PC-3 (cell line): ENCODE results near the gene APOLD1. TPM values are rescaled to one million over a fixed set of nuclear protein-coding genes. Genes with fewer than 3 reads are reported as not detected.
A peak's percentile ranks its signal among the peaks of the same experiment; 100 is the strongest.

Experiments used
- ATAC-seq: fragments of 200-7000 bp; cut with Tn5 transposase; 2 replicates; pipeline ENCODE4 v1.9.1; 2020; ENCODE audit warnings: mild to moderate bottlenecking, moderate library complexity
- BruUV-seq: library from RNA; stranded (reverse); fragments of 400-500 nt; replicated peaks from 2 replicates; lab custom pipeline; 2021; lab: Mats Ljungman, UMichigan
- CTCF ChIA-PET: fragments of 300-600 bp; sonication (Branson Sonifier 250); formaldehyde crosslinking; loops from one replicate; lab custom pipeline; 2022; ENCODE audit warnings: antibody characterized with exemption; lab: Charles Lee
- POLR2A ChIA-PET: fragments of 300-600 bp; sonication (Branson Sonifier 250); formaldehyde crosslinking; loops from one replicate; lab custom pipeline; 2022; ENCODE audit warnings: antibody characterized with exemption; ENCODE audit not compliant: unreplicated experiment; lab: Charles Lee
- DNase-seq: peaks from one replicate; pipeline ENCODE4 v3.0.0-alpha.2; 2015
- H2AFZ ChIP-seq: fragments of 300-600 bp; sonication (generic); 2 replicates; pipeline ENCODE4 v1.6.0; 2016; ENCODE audit warnings: antibody characterized with exemption, low read length
- H3F3A ChIP-seq: fragments of 300-600 bp; sonication (generic); one replicate; pipeline ENCODE4 v1.6.0; 2017; ENCODE audit warnings: antibody characterized with exemption, low read length, control low read depth, mild to moderate bottlenecking; ENCODE audit not compliant: unreplicated experiment
- H3K27ac ChIP-seq: fragments of 300-600 bp; sonication (generic); 2 replicates; pipeline ENCODE4 v1.5.1; 2016; ENCODE audit warnings: mild to moderate bottlenecking, low read length
- H3K27me3 ChIP-seq: fragments of 300-600 bp; sonication (generic); 2 replicates; pipeline ENCODE4 v1.6.1; 2016; ENCODE audit warnings: low read length, mixed read lengths
- H3K36me3 ChIP-seq: fragments of 300-600 bp; sonication (generic); 2 replicates; pipeline ENCODE4 v1.6.1; 2016; ENCODE audit warnings: low read depth, mixed run types, low read length, mixed read lengths
- H3K4me1 ChIP-seq: fragments of 300-600 bp; sonication (generic); 2 replicates; pipeline ENCODE4 v1.5.1; 2016; ENCODE audit warnings: low read length; ENCODE audit not compliant: insufficient read depth
- H3K4me2 ChIP-seq: fragments of 300-600 bp; sonication (generic); 2 replicates; pipeline ENCODE4 v1.6.0; 2016; ENCODE audit warnings: low read length
- H3K4me3 ChIP-seq: fragments of 300-600 bp; sonication (generic); 2 replicates; pipeline ENCODE4 v1.5.1; 2016; ENCODE audit warnings: mild to moderate bottlenecking, low read length, mixed read lengths
- H3K79me2 ChIP-seq: fragments of 300-600 bp; sonication (generic); 2 replicates; pipeline ENCODE4 v1.6.1; 2017; ENCODE audit warnings: low read length, mixed read lengths
- H3K9ac ChIP-seq: fragments of 300-600 bp; sonication (generic); 2 replicates; pipeline ENCODE4 v1.6.0; 2016; ENCODE audit warnings: mild to moderate bottlenecking, low read length
- H3K9me2 ChIP-seq: fragments of 300-600 bp; sonication (generic); replicated peaks from 2 replicates; pipeline ENCODE4 v1.6.1; 2016; ENCODE audit warnings: mixed run types, low read length, mixed read lengths
- H3K9me3 ChIP-seq: fragments of 300-600 bp; sonication (generic); 2 replicates; pipeline ENCODE4 v1.6.1; 2016; ENCODE audit warnings: low read length, mixed read lengths
- H4K20me1 ChIP-seq: fragments of 300-600 bp; sonication (generic); 2 replicates; pipeline ENCODE4 v1.6.1; 2016; ENCODE audit warnings: low read length, mixed read lengths
- CTCF ChIP-seq: fragments of 300-600 bp; sonication (generic); conservative IDR thresholded peaks from 2 replicates; pipeline ENCODE4 v1.5.1; 2017; ENCODE audit warnings: antibody characterized with exemption, low read depth, mild to moderate bottlenecking, low read length
- EZH2 ChIP-seq: fragments of 300-600 bp; sonication (generic); IDR thresholded peaks from one replicate; pipeline ENCODE4 v1.6.1; 2017; ENCODE audit warnings: antibody characterized with exemption, mild to moderate bottlenecking, low read length; ENCODE audit not compliant: unreplicated experiment
- EZH2phosphoT487 ChIP-seq: fragments of 300-600 bp; sonication (generic); IDR thresholded peaks from 2 replicates; pipeline ENCODE4 v1.6.1; 2018; ENCODE audit warnings: mild to moderate bottlenecking, antibody characterized with exemption, low read length, borderline replicate concordance
- intact Hi-C: fragments of 100-400 bp; cut with micrococcal nuclease; formaldehyde crosslinking; loops from 2 replicates; pipeline ENCODE4 v1.9.0; 2023
- total RNA-seq: library from RNA; depleted of rRNA; stranded (reverse); fragments of >200 nt; gene quantifications from 2 replicates; pipeline ENCODE4 v1.2.3, GENCODE V29; 2014

APOLD1 gene
- total RNA-seq, 1 experiment from 2014 or later: 3.5 TPM

- POLR2A ChIA-PET: interaction anchor here (0.6 to 1.1 kb wide), 7 partner anchors 15 to 297 kb away, joined by 3 to 5 read pairs (median 4); partner anchors contain the start of gene GPRC5A
- Histone ChIP-seq H2AFZ (no peak overlapping the region), H4K20me1 (no peaks in the 10 kb centered on the region), H3K27me3 (no peaks in the 10 kb centered on the region), H3K36me3 (no peaks in the 10 kb centered on the region), H3K9ac (peak overlapping the region; percentile 97), H3K4me1 (peaks cover 68% of the 10 kb centered on the region), H3K9me2 (no peaks in the 10 kb centered on the region), H3K4me3 (peak overlapping the region; percentile 62), H3K4me2 (peak overlapping the region; percentile 81), H3K79me2 (no peaks in the 10 kb centered on the region), H3K9me3 (no peaks in the 10 kb centered on the region), H3F3A (no peaks in the 10 kb centered on the region), H3K27ac (peak overlapping the region; percentile 100)
- intact Hi-C loops: loop anchor here (5.0 to 10.0 kb wide), 2 partner anchors 33 to 291 kb away; no protein-coding TSS in a partner anchor
- TF ChIP-seq EZH2 (no peak), CTCF (no peak), EZH2phosphoT487 (no peak)
- ATAC-seq (peak; percentile 62), DNase-seq (peak; percentile 91)
- CTCF ChIA-PET: interaction anchor here (0.7 kb wide), 1 partner anchor 41 kb away, joined by 4 read pairs; no protein-coding TSS in a partner anchor
- no TSS peak for BruUV-seq
Observed at GRCh38 chr12:12804011-12804410, 18.6 kb downstream of the APOLD1 start.

GRCh38 chr12:12804432-12804886 is 19.0 kb downstream of the APOLD1 start:
- ATAC-seq: peak; percentile 68

More at GRCh38 chr12:12804432-12804886, 19.0 kb downstream of the APOLD1 start:
- Histone ChIP-seq H3K4me1 (peaks cover 72% of the 10 kb centered on the region), H2AFZ (no peak overlapping the region), H3K27ac (peak overlapping the region; percentile 100), H4K20me1 (no peaks in the 10 kb centered on the region), H3K4me2 (peak overlapping the region; percentile 81), H3F3A (no peaks in the 10 kb centered on the region), H3K79me2 (no peaks in the 10 kb centered on the region), H3K36me3 (no peaks in the 10 kb centered on the region), H3K4me3 (peak overlapping the region; percentile 62), H3K27me3 (no peaks in the 10 kb centered on the region), H3K9ac (peak overlapping the region; percentile 97), H3K9me3 (no peaks in the 10 kb centered on the region), H3K9me2 (no peaks in the 10 kb centered on the region)
- ChIA-PET CTCF (interaction anchor here (0.7 kb wide), 1 partner anchor 40 kb away, joined by 4 read pairs; no protein-coding TSS in a partner anchor), POLR2A (interaction anchor here (0.6 to 0.7 kb wide), 3 partner anchors 68 to 297 kb away, joined by 3 to 4 read pairs (median 3); partner anchors contain the start of gene GPRC5A)
- peak; percentile 94 for DNase-seq
- no TSS peak for BruUV-seq
- TF ChIP-seq EZH2 (no peak), CTCF (no peak), EZH2phosphoT487 (no peak)
- intact Hi-C loops: loop anchor here (5.0 to 10.0 kb wide), 2 partner anchors 33 to 290 kb away; no protein-coding TSS in a partner anchor
